Body of pancreas (tissue), 4 donors: ENCODE data around the gene LSM10.

Experiments used
- POLR2A ChIP-seq, 3 donors: fragments of 450-650 bp; IDR thresholded peaks; one replicate each; pipeline ENCODE4 v1.6.1; 2016; ENCODE audit warnings: antibody characterized with exemption in 3 of 3, mild to moderate bottlenecking in 2 of 3
- TF ChIP-seq, protein P1 (sequence below), 7 experiments: fragments of 450-650 bp in 4 of 7; fragments of 200-600 bp in 3 of 7; sonication (generic) in 3 of 7; IDR thresholded peaks; one replicate each; pipeline ENCODE4 v1.5.1; 2016 to 2019; ENCODE audit warnings: antibody characterized with exemption in 7 of 7

DNA sequence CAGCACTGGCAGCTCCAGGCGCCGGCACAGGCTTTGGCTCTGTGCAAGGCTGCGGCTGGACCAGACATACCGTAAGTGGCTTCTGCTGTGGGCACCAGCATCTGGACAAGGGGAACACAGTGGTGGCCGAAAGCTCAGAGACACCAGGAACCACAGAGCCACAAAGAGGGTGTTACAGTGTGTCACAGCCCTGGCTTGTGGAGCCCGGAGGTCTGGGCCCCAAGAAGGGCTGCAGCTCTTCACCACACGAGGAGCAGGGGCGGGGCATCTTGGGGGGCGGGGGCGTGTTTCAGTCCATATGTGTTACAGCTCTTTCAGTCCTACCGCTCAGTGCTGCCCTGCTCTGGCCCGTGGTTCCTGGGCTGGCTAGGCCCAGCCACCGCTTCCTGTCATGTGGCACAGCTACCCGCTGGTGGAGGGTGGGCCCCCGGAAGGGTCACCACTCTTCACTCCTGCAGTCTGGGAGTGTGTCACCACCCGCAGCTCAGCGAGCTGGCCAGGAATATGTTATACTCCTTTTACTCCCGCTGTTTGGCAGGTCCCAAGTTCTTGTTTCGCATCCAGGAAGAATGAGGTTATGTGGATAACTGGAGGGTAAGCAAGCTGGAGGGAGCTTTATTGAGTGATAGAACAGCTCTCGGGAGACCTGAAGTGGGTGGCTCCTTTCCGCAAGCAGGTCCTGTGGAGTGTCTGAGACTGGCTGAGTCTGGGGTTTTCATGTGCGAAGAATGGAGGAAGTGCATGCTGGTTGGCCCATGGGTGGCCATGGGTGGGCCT is 3.3 kb upstream of the LSM10 start:
- TF ChIP-seq, protein P1, sequence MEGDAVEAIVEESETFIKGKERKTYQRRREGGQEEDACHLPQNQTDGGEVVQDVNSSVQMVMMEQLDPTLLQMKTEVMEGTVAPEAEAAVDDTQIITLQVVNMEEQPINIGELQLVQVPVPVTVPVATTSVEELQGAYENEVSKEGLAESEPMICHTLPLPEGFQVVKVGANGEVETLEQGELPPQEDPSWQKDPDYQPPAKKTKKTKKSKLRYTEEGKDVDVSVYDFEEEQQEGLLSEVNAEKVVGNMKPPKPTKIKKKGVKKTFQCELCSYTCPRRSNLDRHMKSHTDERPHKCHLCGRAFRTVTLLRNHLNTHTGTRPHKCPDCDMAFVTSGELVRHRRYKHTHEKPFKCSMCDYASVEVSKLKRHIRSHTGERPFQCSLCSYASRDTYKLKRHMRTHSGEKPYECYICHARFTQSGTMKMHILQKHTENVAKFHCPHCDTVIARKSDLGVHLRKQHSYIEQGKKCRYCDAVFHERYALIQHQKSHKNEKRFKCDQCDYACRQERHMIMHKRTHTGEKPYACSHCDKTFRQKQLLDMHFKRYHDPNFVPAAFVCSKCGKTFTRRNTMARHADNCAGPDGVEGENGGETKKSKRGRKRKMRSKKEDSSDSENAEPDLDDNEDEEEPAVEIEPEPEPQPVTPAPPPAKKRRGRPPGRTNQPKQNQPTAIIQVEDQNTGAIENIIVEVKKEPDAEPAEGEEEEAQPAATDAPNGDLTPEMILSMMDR (IDR thresholded peaks at IDR 0.05): no peak
- TF ChIP-seq POLR2A (IDR thresholded peaks at IDR 0.05): peak in 2 of 3 donors; percentile 36 to 49
